Heart left ventricle (tissue), 13 donors: ENCODE data around the gene DIP2B.

Experiments
- CTCF ChIP-seq, 12 donors: fragments of 200-600 bp; sonication (generic) in 4 of 12; IDR thresholded peaks; one replicate each; pipeline versions ENCODE4 v1.5.0 to v1.8.0; 2018 to 2022; ENCODE audit warnings: antibody characterized with exemption in 12 of 12, mild to moderate bottlenecking in 5 of 12
- POLR2A ChIP-seq, 2 donors: fragments of 450-650 bp; IDR thresholded peaks; one replicate each; pipeline ENCODE4 v1.6.1; 2017; ENCODE audit warnings: antibody characterized with exemption in 2 of 2, mild to moderate bottlenecking in 2 of 2, moderate library complexity in 2 of 2
- donor health status: ischemic (EF 13 %, LVEDD 7.1; RV severe dilation, severe dysfunction).
- donor health status: DM: no; HTN: yes; CAD: no.
- donor health status: DM: no; HTN: no; CAD: no.
- donor health status: ischemic (EF 25% LVEDD 6.9; RV normal size, moderate dysfunction).
- donor health status: ischemic (EF 25% LVEDD 5.7; RV mildly dilated, moderate dysfunction).
- donor health status: ischemic (EF 35%, LVEDD 5.7; RV mildly dilated, moderate dysfunction).
- donor health status: nonischemic (EF 11% LVEDD 7.7; RV severe dilation, severe dysfunction).
- donor health status: DM: yes; HTN: yes; CAD: no.
- donor health status: PGD.
- donor health status: ischemic (EF 29% LVEDD 5.4; RV normal size, mild dysfunction).
- donor health status: nonischemic (EF 23%, LVEDD 6.1; RV moderate dilation, normal function).

GRCh38 chr12:50612882-50613281, 108.1 kb downstream of the DIP2B start:
- TF ChIP-seq CTCF (IDR thresholded peaks at IDR 0.05) (no peak), POLR2A (IDR thresholded peaks at IDR 0.05) (no peak)
